GM23248 (cell line): Measurements from ENCODE around the gene TOP2A.

ENCODE experiments used
- EZH2 ChIP-seq: fragments of 200-600 bp; sonication (generic); IDR thresholded peaks from 2 replicates; pipeline ENCODE4 v1.6.1; 2018; ENCODE audit warnings: antibody characterized with exemption, mild to moderate bottlenecking; ENCODE audit not compliant: insufficient read depth, poor library complexity, severe bottlenecking
- EZH2phosphoT487 ChIP-seq: fragments of 200-600 bp; sonication (generic); IDR thresholded peaks from 2 replicates; pipeline ENCODE4 v1.6.1; 2018; ENCODE audit warnings: antibody characterized with exemption, moderate library complexity, mild to moderate bottlenecking, low read depth; ENCODE audit not compliant: insufficient read depth

DNA sequence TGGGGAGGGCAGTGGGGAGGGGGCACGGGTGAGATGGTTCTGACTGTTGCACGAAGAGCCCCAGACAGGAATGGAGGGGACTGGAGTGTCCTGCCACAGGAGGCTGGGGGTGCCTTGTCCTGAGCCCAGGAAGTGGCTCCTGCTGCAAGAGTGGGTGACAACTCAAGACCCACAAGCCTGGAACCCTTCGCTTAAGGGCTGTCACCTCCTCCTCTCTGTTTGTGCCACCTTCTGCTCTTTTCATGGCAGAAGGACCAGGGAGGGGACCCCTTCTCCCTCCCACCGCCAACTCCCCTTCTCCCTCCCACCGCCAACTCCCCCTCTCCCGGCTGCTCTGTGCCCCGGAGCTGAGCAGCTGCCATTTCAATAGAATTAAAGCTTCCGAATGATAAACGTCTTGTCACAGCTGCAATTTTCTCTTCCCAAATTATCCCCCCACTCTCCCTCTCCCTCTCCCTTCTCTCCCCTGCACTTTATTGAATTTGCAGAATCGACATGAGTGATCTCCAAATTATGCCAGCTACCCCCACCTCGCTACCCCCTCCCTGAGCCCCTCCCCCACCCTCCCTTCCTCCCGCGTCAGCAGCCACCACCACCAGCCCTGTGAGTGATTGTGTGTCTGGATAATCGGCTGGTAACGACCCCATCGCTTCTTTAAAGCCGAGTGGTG, 66.9 kb downstream of the TOP2A start:
- TF ChIP-seq EZH2phosphoT487 (no peak), EZH2 (no peak)
